Subcutaneous adipose tissue (tissue), 4 donors: ENCODE results near the gene SYNE4. TPM values are rescaled to one million over a fixed set of nuclear protein-coding genes. Genes with fewer than 3 reads are reported as not detected.

ENCODE experiments used
- small RNA-seq: library from RNA; depleted of rRNA; stranded (forward); fragments of <200 nt; gene quantifications from one replicate; pipeline ENCODE3, GENCODE V24; 2016
- total RNA-seq, 4 donors: library from RNA; depleted of rRNA; stranded (reverse); fragments of >200 nt; gene quantifications; one replicate each; pipeline ENCODE4 v1.1.0, GENCODE V29; 2016
- TF ChIP-seq, protein P1 (sequence below): fragments of 450-650 bp; IDR thresholded peaks from one replicate; pipeline ENCODE4 v1.5.1; 2016; ENCODE audit warnings: low read depth, mild to moderate bottlenecking, control low read depth, antibody characterized with exemption, moderate library complexity

The SYNE4 gene
- total RNA-seq, 4 donors from 2014 or later: 1.5 TPM; not detected in 3

DNA sequence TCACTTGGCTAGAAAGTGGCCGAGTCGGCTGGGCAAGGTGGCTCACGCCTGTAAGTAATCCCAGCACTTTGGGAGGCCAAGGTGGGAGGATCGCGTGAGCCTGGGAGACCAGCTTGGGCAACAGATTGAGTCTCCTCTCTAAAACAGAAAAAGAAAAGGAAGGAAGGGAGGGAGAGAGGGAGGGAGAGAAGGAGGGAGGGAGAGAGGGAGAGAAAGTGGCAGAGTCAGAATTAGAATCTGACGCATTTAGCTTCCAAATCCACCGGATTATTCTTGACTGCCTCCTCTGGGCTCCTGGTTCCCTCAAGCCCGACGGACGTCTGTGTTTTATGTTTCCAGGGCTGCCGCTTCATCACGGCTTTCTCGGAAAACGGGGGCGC, 50.0 kb downstream of the SYNE4 start:
- TF ChIP-seq, protein P1, sequence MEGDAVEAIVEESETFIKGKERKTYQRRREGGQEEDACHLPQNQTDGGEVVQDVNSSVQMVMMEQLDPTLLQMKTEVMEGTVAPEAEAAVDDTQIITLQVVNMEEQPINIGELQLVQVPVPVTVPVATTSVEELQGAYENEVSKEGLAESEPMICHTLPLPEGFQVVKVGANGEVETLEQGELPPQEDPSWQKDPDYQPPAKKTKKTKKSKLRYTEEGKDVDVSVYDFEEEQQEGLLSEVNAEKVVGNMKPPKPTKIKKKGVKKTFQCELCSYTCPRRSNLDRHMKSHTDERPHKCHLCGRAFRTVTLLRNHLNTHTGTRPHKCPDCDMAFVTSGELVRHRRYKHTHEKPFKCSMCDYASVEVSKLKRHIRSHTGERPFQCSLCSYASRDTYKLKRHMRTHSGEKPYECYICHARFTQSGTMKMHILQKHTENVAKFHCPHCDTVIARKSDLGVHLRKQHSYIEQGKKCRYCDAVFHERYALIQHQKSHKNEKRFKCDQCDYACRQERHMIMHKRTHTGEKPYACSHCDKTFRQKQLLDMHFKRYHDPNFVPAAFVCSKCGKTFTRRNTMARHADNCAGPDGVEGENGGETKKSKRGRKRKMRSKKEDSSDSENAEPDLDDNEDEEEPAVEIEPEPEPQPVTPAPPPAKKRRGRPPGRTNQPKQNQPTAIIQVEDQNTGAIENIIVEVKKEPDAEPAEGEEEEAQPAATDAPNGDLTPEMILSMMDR: no peak

DNA sequence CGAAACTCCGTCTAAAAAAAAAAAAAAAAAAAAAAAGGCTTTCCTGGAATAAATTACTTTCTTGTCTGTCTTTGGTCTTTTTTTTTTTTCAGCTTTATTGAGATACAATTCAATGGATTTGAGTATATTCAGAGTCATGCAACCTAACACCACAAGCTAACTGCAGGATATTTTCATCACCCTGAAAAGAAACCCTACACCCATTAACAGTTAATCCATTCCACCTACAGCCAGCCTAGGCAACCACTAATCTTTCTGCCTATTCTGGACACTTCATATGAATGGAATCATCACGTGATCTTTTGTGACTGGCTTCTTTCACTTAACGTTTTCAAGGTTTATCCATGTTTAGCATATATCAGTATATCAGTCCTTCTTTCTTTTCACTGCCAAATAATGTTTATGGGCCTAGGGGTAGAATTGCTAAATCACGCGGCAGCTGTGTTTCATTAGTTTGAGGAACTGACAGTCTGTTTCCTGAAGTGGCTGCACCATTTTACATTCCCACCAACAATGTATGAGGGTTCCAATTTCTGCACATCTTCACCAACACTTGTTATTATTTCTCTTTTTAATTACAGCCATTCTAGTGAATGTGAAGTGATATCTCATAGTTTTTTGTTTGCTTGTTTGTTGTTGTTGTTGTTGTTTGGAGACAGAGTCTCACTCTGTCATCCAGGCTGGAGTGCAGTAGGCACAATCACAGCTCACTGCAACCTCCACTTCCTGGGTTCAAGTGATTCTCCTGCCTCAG, 52.6 kb downstream of the SYNE4 start:
- TF ChIP-seq, protein P1: no peak

Small RNA genes within 50 kb of the gene (small RNA-seq; reads per million reads assigned to genes)
- gene AF038458.1: not detected

Other genes with a start within 250 kb of the SYNE4 start
- 10 to 100 TPM in 1 of 4 donors, 1 to 10 TPM in 2, under 1 TPM in 1; 0.33 to 12.2 (median 4.5) TPM for gene ARHGAP33, start 233.2 kb downstream of the SYNE4 start, total RNA-seq
- gene PRODH2, start 196.0 kb downstream of the SYNE4 start, total RNA-seq: not detected
- not detected for gene NPHS1, start 156.3 kb downstream of the SYNE4 start, total RNA-seq
- not detected for gene KIRREL2, start 151.9 kb downstream of the SYNE4 start, total RNA-seq
- gene APLP1, start 140.2 kb downstream of the SYNE4 start, total RNA-seq: 1 to 10 TPM in 2 of 4 donors, not detected in 2; 1.2 to 1.3 TPM
- gene NFKBID, start 108.3 kb downstream of the SYNE4 start, total RNA-seq: 10 to 100 TPM in 3 of 4 donors, 1 to 10 TPM in 1; 6.8 to 23.3 (median 13.6) TPM
- gene HCST, start 106.3 kb downstream of the SYNE4 start, total RNA-seq: 10 to 100 TPM in 1 of 4 donors, 1 to 10 TPM in 2, not detected in 1; 2.9 to 72.6 (median 4.7) TPM
- gene TYROBP, start 100.5 kb downstream of the SYNE4 start, total RNA-seq: 1,000 to 10,000 TPM in 1 of 4 donors, 100 to 1,000 TPM in 2, 10 to 100 TPM in 1; 99.8 to 1,341 (median 209) TPM
- gene LRFN3, start 72.4 kb downstream of the SYNE4 start, total RNA-seq: 1 to 10 TPM; 2.5 to 6.6 (median 4.3) TPM
- 10 to 100 TPM in 3 of 4 donors, 1 to 10 TPM in 1; 8.6 to 59.9 (median 42.5) TPM for gene SDHAF1, start 13.6 kb downstream of the SYNE4 start, total RNA-seq
- 10 to 100 TPM; 16.7 to 31.1 (median 18.6) TPM for gene ALKBH6, start 5.4 kb upstream of the SYNE4 start, total RNA-seq
- gene CLIP3, start 24.1 kb upstream of the SYNE4 start, total RNA-seq: 10 to 100 TPM in 1 of 4 donors, 1 to 10 TPM in 3; 3.8 to 11.9 (median 8.4) TPM
- 10 to 100 TPM in 1 of 4 donors, 1 to 10 TPM in 3; 2.9 to 10.5 (median 9.3) TPM for gene THAP8, start 45.5 kb upstream of the SYNE4 start, total RNA-seq
- gene WDR62, start 46.1 kb upstream of the SYNE4 start, total RNA-seq: 1 to 10 TPM in 1 of 4 donors, under 1 TPM in 2, not detected in 1; 0.34 to 1.1 (median 0.44) TPM
- gene OVOL3, start 102.3 kb upstream of the SYNE4 start, total RNA-seq: not detected
- 10 to 100 TPM; 31.3 to 76.1 (median 35.5) TPM for gene POLR2I, start 106.1 kb upstream of the SYNE4 start, total RNA-seq
- gene TBCB, start 106.7 kb upstream of the SYNE4 start, total RNA-seq: 100 to 1,000 TPM in 2 of 4 donors, 10 to 100 TPM in 2; 89.8 to 132 (median 111) TPM
- 100 to 1,000 TPM; 211 to 331 (median 247) TPM for gene CAPNS1, start 131.3 kb upstream of the SYNE4 start, total RNA-seq
- gene COX7A1, start 143.6 kb upstream of the SYNE4 start, total RNA-seq: 100 to 1,000 TPM in 1 of 4 donors, 10 to 100 TPM in 3; 18.2 to 111 (median 72.9) TPM
- gene ZNF565, start 205.9 kb upstream of the SYNE4 start, total RNA-seq: 1 to 10 TPM; 2.9 to 6.6 (median 5.1) TPM
- gene ZNF146, start 206.3 kb upstream of the SYNE4 start, total RNA-seq: 10 to 100 TPM; 39.1 to 76.4 (median 69.2) TPM